Left ventricle myocardium inferior (tissue), 1 donor: ENCODE data around the gene WDR88. TPM values are rescaled to one million over a fixed set of nuclear protein-coding genes. Genes with fewer than 3 reads are reported as not detected.

Experiments
- DNase-seq: peaks from one replicate; pipeline ENCODE4 v3.0.0-alpha.2; 2020
- H3K27ac ChIP-seq: fragments of 200-600 bp; replicated peaks from 2 replicates; pipeline ENCODE4 v1.8.0; 2021
- H3K27me3 ChIP-seq: fragments of 200-600 bp; 2 replicates; pipeline ENCODE4 v1.8.0; 2021; ENCODE audit warnings: low read depth
- H3K36me3 ChIP-seq: fragments of 200-600 bp; 2 replicates; pipeline ENCODE4 v1.8.0; 2021
- H3K4me1 ChIP-seq: fragments of 200-600 bp; 2 replicates; pipeline ENCODE4 v1.8.0; 2021
- H3K4me3 ChIP-seq: fragments of 200-600 bp; 2 replicates; pipeline ENCODE4 v1.8.0; 2021; ENCODE audit warnings: mild to moderate bottlenecking, moderate library complexity
- H3K9me3 ChIP-seq: fragments of 200-600 bp; replicated peaks from 2 replicates; pipeline ENCODE4 v1.8.0; 2021
- CTCF ChIP-seq: fragments of 200-600 bp; IDR thresholded peaks from 2 replicates; pipeline ENCODE4 v1.8.0; 2021; ENCODE audit warnings: antibody characterized with exemption, mild to moderate bottlenecking, borderline replicate concordance
- intact Hi-C: fragments of 100-400 bp; cut with micrococcal nuclease; formaldehyde crosslinking; loops from one replicate; pipeline ENCODE4 v1.11.0; 2022
- total RNA-seq: library from RNA; stranded (reverse); fragmentation: NEBNext Ultra II Directional; extraction: Animal tissue kit (Norgen Biotek cat#: 25700); gene quantifications from one replicate; pipeline ENCODE4 v1.2.1, GENCODE V29; 2021
- donor health status: DM: no; HTN: yes; CAD: no; lungs with severe emphysema.

The WDR88 gene
- total RNA-seq, 1 donor from 2014 or later, result not detected

GRCh38 chr19:33214596-33214995 is 82.7 kb downstream of the WDR88 start:
- no peaks in the 10 kb centered on the region for H3K9me3 ChIP-seq
- intact Hi-C loops, result no loop called here
- no peak overlapping the region for H3K27ac ChIP-seq
- peaks cover 32% of the 10 kb centered on the region for H3K27me3 ChIP-seq
- no peaks in the 10 kb centered on the region for H3K36me3 ChIP-seq
- H3K4me1 ChIP-seq, result no peaks in the 10 kb centered on the region
- no peak for TF ChIP-seq CTCF
- DNase-seq, result no peak
- no peak overlapping the region for H3K4me3 ChIP-seq

- Histone ChIP-seq H3K4me1 (no peaks in the 10 kb centered on the region), H3K27me3 (peaks cover 42% of the 10 kb centered on the region), H3K4me3 (no peak overlapping the region), H3K36me3 (no peaks in the 10 kb centered on the region), H3K27ac (no peak overlapping the region), H3K9me3 (no peaks in the 10 kb centered on the region)
- no peak for DNase-seq
- TF ChIP-seq CTCF, result no peak
- intact Hi-C loops, result no loop called here
These were observed 83.7 kb downstream of the WDR88 start for GRCh38 chr19:33215438-33216197.

- H3K4me1 ChIP-seq, result no peaks in the 10 kb centered on the region
These were observed 84.4 kb downstream of the WDR88 start for GRCh38 chr19:33216198-33216830.

GRCh38 chr19:33217881-33218280 is 86.0 kb downstream of the WDR88 start:
- Histone ChIP-seq H3K4me1 (no peaks in the 10 kb centered on the region), H3K4me3 (no peak overlapping the region), H3K27ac (no peak overlapping the region), H3K36me3 (no peaks in the 10 kb centered on the region), H3K9me3 (no peaks in the 10 kb centered on the region), H3K27me3 (peaks cover 65% of the 10 kb centered on the region)
- no peak for DNase-seq
- intact Hi-C loops, result no loop called here
- no peak for TF ChIP-seq CTCF

More at GRCh38 chr19:33216198-33216830, 84.4 kb downstream of the WDR88 start:
- H3K36me3 ChIP-seq, result no peaks in the 10 kb centered on the region
- no peaks in the 10 kb centered on the region for H3K9me3 ChIP-seq
- peaks cover 49% of the 10 kb centered on the region for H3K27me3 ChIP-seq
- H3K4me3 ChIP-seq, result no peak overlapping the region
- no peak for TF ChIP-seq CTCF
- no peak overlapping the region for H3K27ac ChIP-seq
- intact Hi-C loops, result no loop called here
- DNase-seq, result no peak

- Histone ChIP-seq H3K27ac (no peak overlapping the region), H3K36me3 (no peaks in the 10 kb centered on the region), H3K9me3 (no peaks in the 10 kb centered on the region), H3K4me1 (no peaks in the 10 kb centered on the region), H3K27me3 (peaks cover 80% of the 10 kb centered on the region), H3K4me3 (no peak overlapping the region)
- TF ChIP-seq CTCF, result no peak
- no peak for DNase-seq
- intact Hi-C loops, result no loop called here
These were observed 87.4 kb downstream of the WDR88 start for GRCh38 chr19:33219261-33219815.
